SH-SY5Y (cell line): ENCODE results near the gene CAMKMT.

Source experiments
- GATA2 ChIP-seq: IDR thresholded peaks from 2 replicates; pipeline ENCODE4 v1.6.1; 2011; ENCODE audit warnings: mild to moderate bottlenecking, low read depth, low read length
- GATA3 ChIP-seq: IDR thresholded peaks from 2 replicates; pipeline ENCODE4 v1.6.1; 2011; ENCODE audit warnings: low read depth, mild to moderate bottlenecking, low read length, moderate library complexity

DNA sequence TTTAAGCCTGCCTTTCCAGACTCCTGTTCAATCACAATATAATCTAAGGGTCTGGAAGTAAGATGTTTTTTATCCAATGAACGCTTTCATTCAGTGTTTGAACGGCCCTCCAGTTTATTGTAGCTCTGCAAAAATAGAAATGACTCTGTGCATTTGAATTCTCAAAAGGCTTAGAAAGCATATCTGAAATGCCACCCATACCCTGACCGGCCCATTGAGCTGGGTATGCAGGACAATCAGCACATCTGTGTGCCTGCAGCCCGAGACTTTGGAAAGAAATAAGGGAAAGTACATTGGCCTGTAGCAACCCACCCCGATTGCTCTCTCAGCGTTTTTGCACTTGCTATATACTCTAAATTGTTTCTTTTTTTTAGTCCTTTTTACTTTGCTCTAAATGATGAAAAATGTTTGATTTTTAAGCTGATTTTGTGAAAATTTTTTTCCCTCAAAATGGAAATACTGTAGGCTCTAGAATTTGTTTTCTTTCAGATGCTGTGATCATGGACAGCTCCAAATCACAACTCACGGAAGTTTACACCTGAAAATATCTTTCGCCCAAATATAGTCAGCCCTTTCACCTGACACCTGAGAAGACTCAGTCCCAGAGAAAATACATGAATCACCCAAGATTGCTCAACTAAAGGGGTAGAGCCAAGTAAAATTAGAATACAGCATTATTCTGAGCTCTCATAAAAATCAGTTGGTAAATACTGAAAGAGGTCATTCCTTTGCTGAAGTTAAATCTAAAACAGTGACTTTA, 385.3 kb downstream of the CAMKMT start:
- TF ChIP-seq GATA2 (no peak), GATA3 (no peak)
